ENCODE data around the gene RPUSD4.
"Not testable (repeated sequence)": the region's sequence is repeated elsewhere in the genome, so short reads cannot be mapped to it uniquely, and the experiment has no call there.

RPUSD4 gene, protein sequence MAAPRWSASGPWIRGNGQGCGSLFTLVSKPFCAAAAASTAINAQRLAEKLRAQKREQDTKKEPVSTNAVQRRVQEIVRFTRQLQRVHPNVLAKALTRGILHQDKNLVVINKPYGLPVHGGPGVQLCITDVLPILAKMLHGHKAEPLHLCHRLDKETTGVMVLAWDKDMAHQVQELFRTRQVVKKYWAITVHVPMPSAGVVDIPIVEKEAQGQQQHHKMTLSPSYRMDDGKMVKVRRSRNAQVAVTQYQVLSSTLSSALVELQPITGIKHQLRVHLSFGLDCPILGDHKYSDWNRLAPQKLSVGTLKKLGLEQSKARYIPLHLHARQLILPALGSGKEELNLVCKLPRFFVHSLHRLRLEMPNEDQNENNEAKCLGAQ

DNA sequence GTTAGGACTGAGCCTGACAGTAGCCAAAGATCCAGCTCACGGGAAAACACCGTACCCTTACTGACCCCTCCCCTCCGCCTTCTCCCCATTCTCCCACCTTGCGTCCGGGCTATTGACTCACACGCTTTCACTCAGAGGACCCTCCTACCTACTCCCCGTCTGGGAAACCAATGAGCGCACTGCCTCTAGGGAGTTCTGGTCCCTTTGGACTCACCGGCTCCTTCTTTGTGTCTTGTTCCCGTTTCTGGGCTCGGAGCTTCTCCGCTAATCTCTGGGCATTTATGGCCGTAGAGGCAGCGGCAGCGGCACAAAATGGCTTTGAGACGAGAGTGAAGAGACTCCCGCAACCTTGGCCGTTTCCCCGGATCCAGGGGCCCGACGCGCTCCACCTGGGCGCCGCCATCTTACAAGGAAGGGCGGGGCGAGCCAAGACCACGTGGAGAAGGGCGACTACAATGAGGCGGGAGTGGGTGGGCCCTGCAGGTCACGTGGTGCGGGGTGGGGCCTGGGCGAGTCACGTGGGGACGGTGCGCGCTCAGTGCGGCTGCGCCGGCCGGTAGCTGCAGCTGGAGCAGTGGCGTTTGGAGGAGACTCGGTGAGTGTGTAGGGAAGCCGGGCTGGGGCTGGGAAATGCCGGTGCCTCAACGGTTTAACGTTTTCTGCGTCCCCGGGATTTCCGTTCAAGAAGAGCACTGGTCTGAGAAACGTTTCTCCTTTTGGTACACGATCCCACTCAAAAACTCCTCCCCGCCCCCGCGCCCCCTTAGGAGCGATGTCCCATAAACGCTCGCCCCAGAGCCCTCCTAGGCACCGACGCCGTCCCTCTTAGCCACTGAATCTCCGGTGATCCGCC is at the start of gene RPUSD4, which contains the start of gene FAM118B:
RPUSD4 (minus strand) TSS at position 415 of the 853 bp plus-strand sequence; CDS start at position 403, 12 bp downstream.
FAM118B (plus strand) TSS at position 547 of the 853 bp plus-strand sequence. CDS start 23,220 bp downstream, outside the sequence.
- peak; percentile 98 for DNase-seq (ENCODE audit: low read depth in 2 of 2)

DNA sequence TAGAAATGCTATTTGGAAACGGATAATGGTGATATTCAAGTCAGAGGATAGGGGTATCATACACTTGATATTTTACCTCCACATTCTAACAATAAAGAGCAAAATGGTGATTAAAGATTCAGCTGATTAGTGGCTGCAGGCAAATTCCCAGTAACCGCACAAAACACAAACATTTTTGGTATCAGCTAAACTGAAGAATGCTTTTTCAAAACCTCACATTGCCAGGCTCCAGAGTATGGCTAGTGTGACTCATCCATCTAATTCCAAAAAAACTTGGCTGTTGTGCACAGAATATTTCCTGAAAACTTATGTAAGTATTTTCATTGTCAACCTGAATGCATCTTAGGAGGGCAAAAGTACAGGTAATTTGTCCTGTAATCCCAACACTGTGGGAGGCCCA is 46.3 kb upstream of the RPUSD4 start:
- DNase-seq (ENCODE audit: low read depth in 2 of 2) = no peak

DNA sequence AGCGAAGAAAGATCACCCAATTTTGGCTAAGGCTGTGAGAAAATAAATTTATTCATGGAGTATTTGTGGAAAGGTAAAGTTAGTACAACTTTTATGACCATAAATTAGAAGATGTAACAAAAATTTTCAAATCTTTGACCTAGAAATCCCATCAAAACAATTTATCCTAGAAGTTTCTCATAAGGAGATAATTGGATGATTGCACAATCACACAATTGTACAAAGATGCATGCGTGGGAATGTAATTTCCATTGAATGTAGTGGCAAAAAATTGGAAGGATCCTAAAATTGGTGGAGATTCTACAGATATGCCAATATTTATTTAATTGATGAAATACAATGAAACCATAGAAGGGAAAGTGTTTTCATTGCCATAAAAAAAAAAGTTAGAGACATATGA is 45.7 kb upstream of the RPUSD4 start:
- DNase-seq (ENCODE audit: low read depth in 2 of 2) = no peak

DNA sequence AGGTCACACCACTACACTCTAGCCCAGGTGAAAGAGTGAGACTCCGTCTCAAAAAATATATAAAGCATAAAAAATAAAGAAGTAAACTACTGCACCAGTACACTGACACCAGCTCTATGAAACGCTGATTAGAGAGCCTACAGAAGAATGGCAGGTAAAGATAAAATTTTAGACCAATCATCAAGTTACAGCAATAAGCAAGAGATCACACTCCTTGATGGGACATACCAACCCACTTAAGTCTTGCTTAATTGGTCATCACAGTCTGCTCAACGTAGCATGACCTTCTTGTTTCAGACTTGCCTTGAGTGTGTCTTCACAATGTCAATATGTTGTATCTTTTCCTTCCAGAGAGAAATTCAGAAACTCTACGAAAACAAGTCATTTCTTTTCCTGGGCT is 44.8 kb upstream of the RPUSD4 start:
- DNase-seq (ENCODE audit: low read depth in 2 of 2) = no peak

DNA sequence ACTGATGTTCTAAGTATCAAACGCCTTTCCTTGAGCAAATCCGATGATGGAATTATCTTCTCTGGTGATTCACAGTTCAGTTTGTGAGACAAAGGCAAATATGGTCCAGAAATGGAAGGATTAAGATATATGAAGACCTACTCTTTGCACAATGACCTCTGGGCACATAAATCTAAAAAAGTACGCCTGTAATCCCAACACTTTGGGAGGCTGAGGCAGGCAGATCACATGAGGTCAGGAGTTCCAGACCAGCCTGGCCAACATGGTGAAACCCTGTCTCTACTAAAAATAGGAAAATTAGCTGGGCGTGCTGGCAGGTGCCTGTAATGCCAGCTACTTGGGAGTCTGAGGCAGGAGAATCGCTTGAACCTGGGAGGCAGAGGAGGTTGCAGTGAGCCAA is 44.1 kb upstream of the RPUSD4 start:
- DNase-seq (ENCODE audit: low read depth in 2 of 2) = not testable (repeated sequence)

DNA sequence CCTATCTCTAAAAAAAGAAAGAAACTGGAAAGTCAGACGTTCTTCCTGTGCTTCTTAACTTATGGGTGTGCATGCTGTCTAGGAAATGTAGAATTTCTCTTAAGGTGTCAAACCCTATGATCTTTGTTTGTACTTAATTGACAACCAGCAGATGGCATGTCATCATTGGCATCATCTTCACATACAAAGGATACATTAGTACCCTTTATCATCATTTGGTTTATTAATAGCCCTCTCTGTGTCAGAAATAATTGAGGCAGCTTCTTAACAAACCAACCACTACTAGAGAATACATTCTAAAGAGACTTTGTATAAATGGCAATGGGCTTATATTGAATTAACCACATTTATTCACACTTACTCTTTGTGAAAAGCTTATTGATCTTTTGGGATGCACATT is 43.4 kb upstream of the RPUSD4 start:
- no peak for DNase-seq (ENCODE audit: low read depth in 2 of 2)

DNA sequence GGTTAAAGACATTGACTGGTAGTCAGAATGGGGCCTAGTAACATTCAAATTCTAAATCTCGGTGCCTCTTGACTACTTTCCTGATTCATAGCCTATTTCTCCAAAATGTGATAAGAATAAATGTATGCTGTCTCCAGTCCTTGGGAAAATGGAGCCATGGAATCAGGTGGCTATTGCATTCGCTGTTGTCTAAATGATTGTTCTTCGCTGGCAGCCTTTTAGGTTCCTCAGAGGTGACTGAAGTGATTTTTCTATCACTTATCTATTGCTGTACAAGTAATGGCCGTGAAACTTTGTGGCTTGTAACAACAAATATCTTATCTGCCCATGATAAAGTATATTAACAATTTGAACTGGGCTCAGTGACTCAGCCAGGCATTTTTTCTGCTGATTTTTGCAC is 41.8 kb upstream of the RPUSD4 start:
- DNase-seq (ENCODE audit: low read depth in 2 of 2) = no peak

DNA sequence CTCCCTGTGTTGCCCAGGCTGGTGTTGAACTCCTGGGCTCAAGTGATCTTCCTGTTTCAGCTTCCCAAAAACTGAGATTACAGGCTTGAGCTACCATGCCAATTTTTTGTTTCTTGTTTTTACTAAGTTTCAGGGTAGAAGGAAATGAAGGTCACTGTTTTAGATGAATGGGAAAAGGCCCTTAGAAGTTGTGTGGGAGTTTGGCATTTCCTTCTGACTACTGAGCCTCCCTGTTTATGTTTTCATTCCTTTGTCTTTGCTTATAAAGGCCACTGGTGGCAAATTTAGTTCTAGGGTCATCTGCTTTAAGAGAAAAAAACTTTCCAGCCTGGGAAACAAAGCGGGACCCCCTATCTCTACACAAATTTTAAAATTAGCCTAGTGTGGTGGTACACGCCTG is 35.2 kb upstream of the RPUSD4 start:
- DNase-seq (ENCODE audit: low read depth in 2 of 2) = no peak

DNA sequence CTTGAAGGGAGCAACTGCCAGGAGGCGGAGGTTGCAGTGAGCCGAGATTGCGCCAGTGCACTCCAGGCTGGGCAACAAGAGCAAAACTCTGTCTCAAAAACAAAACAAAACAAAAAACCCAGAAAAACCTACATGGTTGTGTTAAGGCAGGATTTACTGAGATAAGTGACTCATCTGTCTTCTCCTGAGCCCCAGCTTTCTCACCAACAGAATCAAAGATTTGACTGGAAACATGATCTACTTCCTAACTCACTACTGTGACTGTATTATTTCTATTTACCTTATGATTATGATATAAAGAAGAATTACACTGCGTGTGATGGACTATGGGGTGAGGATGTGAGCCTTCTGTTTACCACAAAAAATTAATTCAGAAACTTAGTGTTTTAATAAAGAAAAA is 21.9 kb upstream of the RPUSD4 start:
- no peak for DNase-seq (ENCODE audit: low read depth in 2 of 2)

DNA sequence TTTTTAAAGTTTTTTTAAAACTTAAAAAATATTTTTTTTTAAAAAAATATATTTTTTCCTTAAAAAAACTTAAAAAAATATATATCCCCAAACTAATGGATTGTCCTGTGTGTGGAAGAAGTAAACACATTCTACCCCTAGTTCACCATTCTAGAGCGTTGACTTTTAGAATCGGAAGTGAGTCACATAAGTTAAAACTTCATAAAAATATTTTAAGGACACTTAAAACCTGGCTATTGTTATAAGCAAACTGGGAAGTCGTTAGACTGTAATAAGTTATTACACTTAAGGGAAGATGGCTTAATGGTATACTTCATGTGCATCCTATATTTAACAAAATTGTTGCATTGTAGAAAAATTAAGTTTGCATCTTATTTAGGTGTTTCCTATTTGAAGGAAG is 21.2 kb upstream of the RPUSD4 start:
- no peak for DNase-seq (ENCODE audit: low read depth in 2 of 2)

DNA sequence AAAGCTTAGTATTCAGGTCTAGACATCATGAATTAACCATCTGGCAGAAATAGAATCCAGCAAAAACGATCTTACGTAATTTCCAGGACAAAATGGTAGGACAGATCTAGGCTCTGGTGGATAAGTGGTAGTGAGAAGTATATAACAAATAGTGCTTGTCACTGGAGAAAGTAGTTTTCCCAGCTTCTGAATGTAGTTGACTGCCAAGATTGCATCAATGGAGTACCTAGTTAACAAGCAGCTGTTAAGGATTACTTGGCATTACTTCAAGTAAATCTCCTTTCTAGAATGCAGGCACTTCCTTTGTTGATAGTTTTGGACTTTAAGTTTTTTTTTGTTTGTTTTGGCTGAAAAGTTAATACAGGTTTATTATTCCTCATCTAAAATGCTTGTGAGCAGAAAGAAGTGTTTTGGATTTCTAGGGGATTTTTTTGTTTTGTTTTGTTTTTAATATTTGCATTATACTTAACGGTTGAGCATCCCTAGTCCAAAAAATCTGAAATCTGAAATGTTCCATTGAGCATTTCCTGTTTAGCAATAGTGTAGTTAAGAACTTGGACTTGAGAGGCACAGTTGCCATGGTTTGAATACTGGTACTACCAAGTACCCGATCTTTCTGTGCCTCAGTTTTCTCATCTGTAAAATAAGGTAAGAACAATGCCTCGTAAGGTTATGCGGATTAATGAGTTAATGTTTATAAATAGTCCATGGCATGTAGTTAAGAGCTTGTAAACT is 20.4 kb upstream of the RPUSD4 start:
- DNase-seq (ENCODE audit: low read depth in 2 of 2) = no peak

DNA sequence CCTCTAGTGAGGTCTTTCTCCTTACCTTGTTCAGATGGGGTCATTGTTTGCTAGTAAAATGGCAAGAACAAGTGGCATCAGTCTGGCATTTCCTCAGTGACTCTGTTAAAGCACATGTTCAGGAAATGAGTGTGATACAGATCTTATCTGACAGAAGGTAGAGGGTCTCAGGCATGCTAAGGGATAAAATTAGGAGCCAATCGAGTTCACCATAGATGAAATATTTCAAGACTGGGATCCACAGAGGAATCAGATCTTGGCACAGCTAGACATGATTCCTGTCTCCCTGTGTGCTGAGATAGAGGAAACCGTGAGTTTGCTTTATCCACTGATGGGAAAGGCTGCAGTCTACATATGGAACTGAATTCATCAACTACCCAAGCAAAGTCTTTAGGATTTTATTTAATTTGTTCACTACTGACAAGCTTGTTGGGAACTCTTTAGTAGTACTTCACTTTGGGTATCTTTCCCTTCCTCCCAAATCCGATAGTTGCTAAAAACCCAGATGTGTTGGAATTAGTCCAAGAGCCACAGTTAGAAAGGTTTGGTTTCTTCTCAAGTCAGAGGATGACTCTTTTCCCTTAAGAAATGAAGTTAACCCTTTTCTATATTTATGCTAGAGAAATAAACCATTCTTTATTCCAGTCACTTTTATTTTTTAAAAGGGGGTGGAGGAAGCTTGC is 18.5 kb upstream of the RPUSD4 start:
- no peak for DNase-seq (ENCODE audit: low read depth in 2 of 2)

DNA sequence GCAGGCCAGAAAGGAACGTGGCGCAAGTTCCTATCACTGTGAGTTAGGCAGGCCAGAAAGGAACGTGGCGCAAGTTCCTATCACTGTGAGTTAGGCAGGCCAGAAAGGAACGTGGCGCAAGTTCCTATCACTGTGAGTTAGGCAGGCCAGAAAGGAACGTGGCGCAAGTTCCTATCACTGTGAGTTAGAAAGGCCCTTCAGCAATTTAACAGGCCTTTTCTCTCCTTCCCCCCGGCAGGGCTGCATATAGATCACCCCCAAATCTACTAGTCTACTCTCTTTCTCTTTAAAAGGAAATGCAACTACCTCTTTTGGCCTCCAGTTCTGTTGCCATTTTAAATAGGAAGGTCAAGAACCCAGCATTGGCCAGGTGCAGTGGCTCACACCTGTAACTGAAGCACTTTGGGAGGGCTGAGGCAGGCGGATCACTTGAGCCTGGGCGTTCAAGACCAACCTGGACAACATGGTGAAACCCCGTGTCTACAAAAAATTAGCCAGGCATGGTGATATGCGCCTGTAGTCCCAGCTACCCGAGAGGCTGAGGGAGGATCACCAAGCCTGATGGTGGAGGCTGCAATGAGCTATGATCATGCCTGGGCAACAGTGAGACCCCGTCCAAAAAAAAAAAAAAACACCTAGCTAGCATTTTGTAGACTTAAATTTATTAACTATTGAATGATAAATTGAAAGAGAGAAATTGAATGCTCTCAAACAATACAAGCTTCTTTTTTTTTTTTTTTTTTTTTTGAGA is 15.1 kb upstream of the RPUSD4 start:
- DNase-seq (ENCODE audit: low read depth in 2 of 2) = no peak

DNA sequence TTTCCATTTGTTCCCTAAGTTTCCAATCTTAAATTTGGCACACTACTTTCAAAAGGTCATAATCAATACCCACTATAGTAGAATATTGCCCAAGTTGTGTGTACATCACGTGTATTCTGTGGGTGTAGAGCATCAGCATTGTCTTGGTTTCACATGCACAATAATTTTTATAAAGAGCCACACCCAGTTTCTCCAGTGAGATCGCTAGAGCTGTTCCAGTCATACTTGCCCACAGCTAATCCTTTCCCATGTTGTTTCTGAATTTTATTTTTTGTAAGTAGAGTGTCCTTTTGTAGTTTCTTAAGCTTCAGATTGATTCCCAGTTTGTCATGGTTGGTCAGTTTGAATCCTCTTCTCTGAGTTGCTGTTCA is 13.8 kb upstream of the RPUSD4 start:
- no peak for DNase-seq (ENCODE audit: low read depth in 2 of 2)

DNA sequence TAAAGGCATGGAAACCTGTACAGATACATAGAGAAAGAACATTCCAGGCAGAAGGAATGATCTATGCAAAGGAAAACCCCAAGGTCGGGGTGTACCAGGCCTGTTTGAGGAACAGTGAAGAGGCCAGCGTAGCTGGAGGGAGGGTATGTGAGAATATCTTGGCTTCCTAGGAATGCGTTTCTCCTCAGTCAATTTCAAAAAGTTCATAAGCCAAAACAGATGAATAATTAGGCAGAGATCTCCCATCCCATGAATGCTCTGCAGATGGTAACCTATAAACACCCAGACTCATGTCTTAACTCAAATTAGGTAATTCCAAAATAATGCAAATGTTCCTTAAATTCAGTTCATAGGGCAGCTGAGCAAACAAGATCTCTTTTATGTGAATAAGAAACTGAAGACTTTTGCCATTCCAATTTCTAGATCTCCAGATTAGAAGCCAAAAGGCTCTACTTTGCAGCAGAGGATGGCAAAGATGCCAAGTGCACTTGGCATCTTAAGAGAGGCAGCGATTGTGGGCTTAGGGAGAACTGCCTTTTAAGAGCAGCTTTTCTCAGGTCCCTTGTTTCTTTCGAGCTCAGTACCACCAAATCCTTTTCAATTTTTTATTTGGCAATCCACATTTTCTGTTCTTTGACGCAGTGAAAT is 13.3 kb upstream of the RPUSD4 start:
- no peak for DNase-seq (ENCODE audit: low read depth in 2 of 2)

DNA sequence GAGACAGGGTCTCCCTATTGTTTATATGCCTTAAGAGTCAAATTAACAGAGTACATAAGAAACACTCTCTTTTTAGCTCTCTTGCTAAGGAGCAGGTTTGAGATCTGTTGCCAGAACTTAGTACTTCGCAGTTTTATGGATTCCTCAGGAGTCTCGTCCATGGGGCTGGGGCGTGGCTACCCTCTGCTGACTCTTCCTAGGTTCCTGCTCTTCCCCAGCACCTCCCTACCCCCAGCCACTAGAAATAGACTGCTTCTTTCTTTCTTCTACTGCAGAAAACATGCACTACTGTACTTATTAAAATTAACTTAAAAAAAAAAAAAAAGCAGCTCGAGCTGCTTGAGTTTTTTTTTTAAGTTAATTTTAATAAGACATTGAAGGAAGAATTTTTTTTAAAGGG is 8.1 kb upstream of the RPUSD4 start:
- DNase-seq (ENCODE audit: low read depth in 2 of 2) = no peak

DNA sequence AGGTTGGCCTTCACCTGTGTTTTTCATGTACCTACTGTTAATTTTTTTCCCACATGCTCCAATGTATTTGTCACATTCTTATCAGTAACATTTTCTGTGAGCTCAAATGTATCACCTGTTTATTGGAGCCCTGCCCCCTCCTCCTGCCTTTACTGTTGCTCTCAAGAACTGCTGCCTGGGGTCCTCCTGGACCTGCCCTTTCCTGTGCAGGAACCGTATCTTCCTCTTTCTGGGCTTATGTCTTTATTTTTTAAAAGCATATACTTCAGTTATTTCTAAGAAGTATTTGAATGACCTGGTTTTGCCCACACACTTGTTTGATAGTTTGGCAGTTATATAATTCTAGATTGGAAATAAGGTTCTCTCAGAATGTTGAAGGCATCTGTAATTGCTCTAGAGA is 6.0 kb upstream of the RPUSD4 start:
- DNase-seq (ENCODE audit: low read depth in 2 of 2) = no peak

DNA sequence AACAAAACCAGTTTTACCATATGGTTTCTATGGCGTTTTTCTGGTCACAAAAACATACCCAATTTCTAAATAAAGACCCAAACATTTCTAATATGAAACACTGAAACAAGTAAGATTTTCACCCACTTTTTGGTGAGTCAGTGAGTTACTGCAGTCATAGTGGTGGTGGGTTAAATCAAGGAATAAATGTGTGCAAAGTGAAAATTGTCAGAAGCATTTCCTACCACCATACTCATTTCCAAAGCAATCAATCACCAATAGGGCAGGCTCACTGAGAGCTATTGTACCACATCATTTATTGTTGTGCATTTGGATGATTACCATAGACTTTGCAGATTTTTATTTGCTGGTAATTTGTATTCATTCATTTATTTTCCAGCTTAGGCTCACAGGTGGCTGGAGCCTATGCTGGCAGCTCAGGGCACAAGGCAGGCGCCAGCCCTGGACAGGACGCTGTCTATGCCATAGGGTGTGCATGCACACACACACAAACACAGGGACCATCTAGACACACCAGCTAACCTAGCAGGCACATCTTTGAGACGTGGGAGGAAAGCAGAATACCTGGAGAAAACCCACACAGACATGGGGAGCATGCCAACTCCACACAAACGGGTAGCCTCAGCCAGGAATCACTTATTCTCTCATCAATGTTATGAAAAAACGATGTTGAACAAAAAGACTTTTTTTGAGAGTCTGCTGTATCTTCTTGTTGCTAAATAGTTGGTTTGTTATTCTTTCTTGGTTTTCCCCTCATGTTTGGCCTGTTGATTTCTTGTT is 5.3 kb upstream of the RPUSD4 start:
- DNase-seq (ENCODE audit: low read depth in 2 of 2) = no peak

DNA sequence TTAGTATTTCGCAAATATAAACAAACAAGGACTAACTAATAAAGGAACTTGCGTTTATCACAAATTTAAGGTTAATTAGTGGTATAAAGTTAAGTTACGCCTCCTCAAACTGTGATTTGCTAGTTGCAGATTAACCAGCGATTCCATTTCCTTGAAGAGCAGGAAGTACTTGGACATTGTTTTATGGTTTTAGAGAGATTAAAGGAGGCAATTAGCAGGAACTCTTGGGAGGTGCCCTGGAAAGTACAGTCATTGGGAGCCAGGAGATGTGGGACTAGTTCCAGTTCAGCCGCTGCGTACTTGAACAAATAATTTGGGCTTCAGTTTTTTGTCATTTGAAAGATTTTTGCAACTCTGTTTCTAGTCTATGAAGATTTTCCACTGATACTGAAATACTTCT is 3.4 kb upstream of the RPUSD4 start:
- no peak for DNase-seq (ENCODE audit: low read depth in 2 of 2)

DNA sequence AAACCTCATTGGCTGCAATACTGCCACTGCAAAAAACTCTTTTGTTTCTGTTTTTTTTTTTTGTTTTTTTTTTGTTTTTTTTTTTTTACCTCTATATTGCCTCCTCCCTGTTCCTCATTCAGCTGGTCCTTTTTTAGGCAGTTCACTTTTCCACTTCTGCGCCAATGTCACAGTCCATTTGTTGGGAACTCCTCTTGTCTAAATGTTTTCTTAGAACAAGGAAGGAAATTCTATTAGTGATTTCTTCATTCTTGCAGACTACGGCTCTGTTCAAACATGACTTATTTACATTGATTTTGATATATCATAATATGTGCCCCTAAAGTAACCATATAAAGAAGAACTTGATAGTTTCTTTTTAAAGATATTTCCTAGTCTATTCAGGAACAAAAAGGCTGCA is 3.0 kb upstream of the RPUSD4 start:
- no peak for DNase-seq (ENCODE audit: low read depth in 2 of 2)

All from stimulated activated CD8-positive, alpha-beta memory T cell treated with anti-CD3 and anti-CD28 coated beads, Interleukin-7, amount 100 ng/mL, for 1 hour (primary cell).